ENCODE data around the gene CDKN3.

The CDKN3 gene

GRCh38 chr14:54459106-54459505 lies 62.3 kb downstream of the CDKN3 start:
- Histone ChIP-seq H3K4me2 (ENCODE audit: insufficient read depth, low read length) (no peak overlapping the region), H3K4me3 (ENCODE audit: low read depth in 1 of 2, low read length in 2 of 2) (no peak overlapping the region), H3K36me3 (ENCODE audit: insufficient read depth, low read length) (no peaks in the 10 kb centered on the region)

DNA sequence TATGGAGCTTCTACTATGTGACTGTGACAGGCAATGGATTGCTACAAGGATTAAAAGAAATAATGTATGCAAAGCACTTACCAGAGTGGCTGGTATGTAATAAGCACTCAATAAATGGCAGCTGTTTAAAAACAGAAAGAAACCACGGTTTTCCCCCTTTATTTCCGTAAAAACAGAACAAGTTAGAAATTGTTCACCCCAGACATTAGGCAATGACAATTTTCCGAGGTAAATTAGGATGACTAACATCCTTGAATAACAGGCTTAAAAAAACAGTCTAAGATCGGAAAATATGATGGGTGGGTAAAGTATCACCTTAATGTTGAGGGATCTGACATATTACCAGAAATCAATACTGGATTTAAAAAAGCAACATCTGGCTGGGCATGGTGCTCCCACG lies 65.2 kb downstream of the CDKN3 start:
- Histone ChIP-seq H3K27me3 (ENCODE audit: insufficient read depth, low read length, poor library complexity) (no peaks in the 10 kb centered on the region), H3K9me3 (ENCODE audit: insufficient read depth, low read length, severe bottlenecking) (peaks cover 7% of the 10 kb centered on the region), H2AFZ (ENCODE audit: low read depth, low read length) (no peak overlapping the region), H3K36me3 (ENCODE audit: insufficient read depth, low read length) (no peaks in the 10 kb centered on the region), H3K4me2 (ENCODE audit: insufficient read depth, low read length) (no peak overlapping the region), H3K4me3 (ENCODE audit: low read depth in 1 of 2, low read length in 2 of 2) (no peak overlapping the region), H3K27ac (ENCODE audit: low read length) (no peak overlapping the region), H3K9ac (ENCODE audit: low read depth, low read length) (no peak overlapping the region), H4K20me1 (ENCODE audit: insufficient read depth, low read length) (no peaks in the 10 kb centered on the region), H3K79me2 (ENCODE audit: insufficient read depth, low read length) (no peaks in the 10 kb centered on the region), H3K4me1 (ENCODE audit: insufficient read depth, low read length) (no peaks in the 10 kb centered on the region)
- TF ChIP-seq EZH2 (IDR thresholded peaks at IDR 0.05; ENCODE audit: borderline replicate concordance, low read depth, low read length, severe bottlenecking) (no peak), CTCF (IDR thresholded peaks at IDR 0.05; ENCODE audit: borderline replicate concordance, extremely low read depth, low read length, poor library complexity, severe bottlenecking) (no peak)
- DNase-seq (no peak), ATAC-seq (ENCODE audit: insufficient read depth, low read depth) (no peak)

More at GRCh38 chr14:54459106-54459505, 62.3 kb downstream of the CDKN3 start:
- no peak for ATAC-seq (ENCODE audit: insufficient read depth, low read depth)
- Histone ChIP-seq H4K20me1 (ENCODE audit: insufficient read depth, low read length) (no peaks in the 10 kb centered on the region), H3K79me2 (ENCODE audit: insufficient read depth, low read length) (no peaks in the 10 kb centered on the region), H2AFZ (ENCODE audit: low read depth, low read length) (no peak overlapping the region), H3K9ac (ENCODE audit: low read depth, low read length) (no peak overlapping the region), H3K9me3 (ENCODE audit: insufficient read depth, low read length, severe bottlenecking) (peaks cover 7% of the 10 kb centered on the region), H3K27ac (ENCODE audit: low read length) (no peak overlapping the region), H3K27me3 (ENCODE audit: insufficient read depth, low read length, poor library complexity) (no peaks in the 10 kb centered on the region), H3K4me1 (ENCODE audit: insufficient read depth, low read length) (no peaks in the 10 kb centered on the region)
- no peak for TF ChIP-seq EZH2 (IDR thresholded peaks at IDR 0.05; ENCODE audit: borderline replicate concordance, low read depth, low read length, severe bottlenecking)
- TF ChIP-seq CTCF (IDR thresholded peaks at IDR 0.05; ENCODE audit: borderline replicate concordance, extremely low read depth, low read length, poor library complexity, severe bottlenecking), result no peak
- DNase-seq, result no peak

- H3K27ac ChIP-seq (ENCODE audit: low read length), result no peak overlapping the region
These were observed 68.8 kb downstream of the CDKN3 start for GRCh38 chr14:54465654-54466053.

More at GRCh38 chr14:54465654-54466053, 68.8 kb downstream of the CDKN3 start:
- no peak for TF ChIP-seq CTCF (IDR thresholded peaks at IDR 0.05; ENCODE audit: borderline replicate concordance, extremely low read depth, low read length, poor library complexity, severe bottlenecking)
- TF ChIP-seq EZH2 (IDR thresholded peaks at IDR 0.05; ENCODE audit: borderline replicate concordance, low read depth, low read length, severe bottlenecking), result no peak
- ATAC-seq (ENCODE audit: insufficient read depth, low read depth), result no peak
- no peak overlapping the region for H3K9ac ChIP-seq (ENCODE audit: low read depth, low read length)
- H2AFZ ChIP-seq (ENCODE audit: low read depth, low read length), result no peak overlapping the region
- DNase-seq, result no peak
- H3K79me2 ChIP-seq (ENCODE audit: insufficient read depth, low read length), result no peaks in the 10 kb centered on the region
- H3K27me3 ChIP-seq (ENCODE audit: insufficient read depth, low read length, poor library complexity), result no peaks in the 10 kb centered on the region
- no peaks in the 10 kb centered on the region for H3K36me3 ChIP-seq (ENCODE audit: insufficient read depth, low read length)
- H3K4me2 ChIP-seq (ENCODE audit: insufficient read depth, low read length), result no peak overlapping the region
- no peaks in the 10 kb centered on the region for H3K9me3 ChIP-seq (ENCODE audit: insufficient read depth, low read length, severe bottlenecking)
- no peaks in the 10 kb centered on the region for H3K4me1 ChIP-seq (ENCODE audit: insufficient read depth, low read length)
- no peaks in the 10 kb centered on the region for H4K20me1 ChIP-seq (ENCODE audit: insufficient read depth, low read length)
- H3K4me3 ChIP-seq (ENCODE audit: low read depth in 1 of 2, low read length in 2 of 2), result no peak overlapping the region

Data from DND-41 (cell line).